WTC11 (cell line): ENCODE results near the gene GREM1. TPM values are rescaled to one million over a fixed set of nuclear protein-coding genes. Genes with fewer than 3 reads are reported as not detected.

Experiments used
- ATAC-seq: fragments of 200-7000 bp; cut with Tn5 transposase; 2 replicates; pipeline ENCODE4 v1.10.0; 2021; ENCODE audit warnings: mild to moderate bottlenecking, moderate library complexity
- CTCF ChIA-PET: fragments of 300-600 bp; sonication (Branson Sonifier 250); formaldehyde crosslinking; loops from one replicate; lab custom pipeline; 2021; ENCODE audit warnings: antibody characterized with exemption; lab: Charles Lee
- POLR2A ChIA-PET: fragments of 350-600 bp; sonication (Branson Sonifier 250); formaldehyde crosslinking; loops from one replicate; lab custom pipeline; 2021; ENCODE audit warnings: antibody characterized with exemption; lab: Charles Lee
- DNase-seq: peaks from one replicate; pipeline ENCODE4 v3.0.0; 2021; ENCODE audit warnings: low spot score
- H3K27ac Mint-ChIP-seq: 2 replicates; pipeline ENCODE4 v1.8.0; 2021; ENCODE audit warnings: mixed read lengths
- H3K27me3 Mint-ChIP-seq: 2 replicates; pipeline ENCODE4 v1.8.0; 2021; ENCODE audit warnings: low read depth, mild to moderate bottlenecking, moderate library complexity, mixed read lengths
- H3K36me3 Mint-ChIP-seq: 2 replicates; pipeline ENCODE4 v1.8.0; 2021; ENCODE audit warnings: mixed read lengths
- H3K4me1 Mint-ChIP-seq: 2 replicates; pipeline ENCODE4 v1.8.0; 2022; ENCODE audit warnings: mixed read lengths
- H3K4me3 Mint-ChIP-seq: 2 replicates; pipeline ENCODE4 v1.8.0; 2021; ENCODE audit warnings: mild to moderate bottlenecking, moderate library complexity, mixed read lengths
- H3K9me3 Mint-ChIP-seq: 2 replicates; pipeline ENCODE4 v1.8.0; 2021; ENCODE audit warnings: mixed read lengths
- CREM ChIP-seq: sonication (generic); formaldehyde crosslinking; IDR thresholded peaks from 2 replicates; pipeline ENCODE4 v1.8.1; 2022; ENCODE audit warnings: mild to moderate bottlenecking, missing genetic modification reagents, moderate library complexity
- CTCF ChIP-seq: fragments of 200-600 bp; IDR thresholded peaks from 2 replicates; pipeline ENCODE4 v1.8.0; 2022; ENCODE audit warnings: antibody characterized with exemption
- ELF4 ChIP-seq: sonication (generic); formaldehyde crosslinking; IDR thresholded peaks from 2 replicates; pipeline ENCODE4 v1.8.1; 2022; ENCODE audit warnings: low read depth, mild to moderate bottlenecking, moderate library complexity, missing genetic modification reagents
- ESRRA ChIP-seq: sonication (generic); formaldehyde crosslinking; IDR thresholded peaks from 2 replicates; pipeline ENCODE4 v1.8.1; 2022; ENCODE audit warnings: mild to moderate bottlenecking, missing genetic modification reagents, borderline replicate concordance
- FOXP4 ChIP-seq: sonication (generic); formaldehyde crosslinking; IDR thresholded peaks from 2 replicates; pipeline ENCODE4 v1.8.0; 2022; ENCODE audit warnings: mild to moderate bottlenecking, missing genetic modification reagents
- GABPB1 ChIP-seq: sonication (generic); formaldehyde crosslinking; IDR thresholded peaks from 2 replicates; pipeline ENCODE4 v1.8.1; 2023; ENCODE audit warnings: mild to moderate bottlenecking, missing genetic modification reagents
- IRF2 ChIP-seq: sonication (generic); formaldehyde crosslinking; IDR thresholded peaks from 2 replicates; pipeline ENCODE4 v1.8.0; 2022; ENCODE audit warnings: low read depth, missing genetic modification reagents, borderline replicate concordance
- JAZF1 ChIP-seq: fragments of 250-450 bp; sonication (Bioruptor Pico); IDR thresholded peaks from 2 replicates; pipeline ENCODE4 v1.9.0; 2021; ENCODE audit warnings: moderate library complexity, mild to moderate bottlenecking, inconsistent platforms
- NR1H2 ChIP-seq: sonication (generic); formaldehyde crosslinking; IDR thresholded peaks from 2 replicates; pipeline ENCODE4 v1.9.0; 2021; ENCODE audit warnings: mild to moderate bottlenecking, moderate library complexity, missing genetic modification reagents
- PRDM15 ChIP-seq: sonication (generic); formaldehyde crosslinking; IDR thresholded peaks from 2 replicates; pipeline ENCODE4 v1.8.0; 2022; ENCODE audit warnings: missing genetic modification reagents
- RORB ChIP-seq: fragments of 250-450 bp; sonication (Bioruptor Pico); IDR thresholded peaks from 2 replicates; pipeline ENCODE4 v1.9.0; 2021; ENCODE audit warnings: mild to moderate bottlenecking
- TCF7 ChIP-seq: sonication (generic); formaldehyde crosslinking; IDR thresholded peaks from 2 replicates; pipeline ENCODE4 v1.8.0; 2022; ENCODE audit warnings: mild to moderate bottlenecking, low read depth, missing genetic modification reagents, moderate library complexity
- ZBTB43 ChIP-seq: sonication (generic); formaldehyde crosslinking; IDR thresholded peaks from 2 replicates; pipeline ENCODE4 v1.8.1; 2023; ENCODE audit warnings: mild to moderate bottlenecking, missing genetic modification reagents
- ZNF219 ChIP-seq: sonication (generic); formaldehyde crosslinking; IDR thresholded peaks from 2 replicates; pipeline ENCODE4 v1.8.0; 2023; ENCODE audit warnings: missing genetic modification reagents, mild to moderate bottlenecking, borderline replicate concordance
- ZNF281 ChIP-seq: sonication (generic); formaldehyde crosslinking; IDR thresholded peaks from 2 replicates; pipeline ENCODE4 v1.8.0; 2023; ENCODE audit warnings: mild to moderate bottlenecking, missing genetic modification reagents
- ZNF317 ChIP-seq: sonication (generic); formaldehyde crosslinking; IDR thresholded peaks from 2 replicates; pipeline ENCODE4 v1.8.1; 2023; ENCODE audit warnings: low read depth, mild to moderate bottlenecking, moderate library complexity, missing genetic modification reagents, borderline replicate concordance
- ZNF396 ChIP-seq: fragments of 250-450 bp; sonication (Bioruptor Pico); IDR thresholded peaks from 2 replicates; pipeline ENCODE4 v1.8.0; 2021; ENCODE audit warnings: mild to moderate bottlenecking, moderate library complexity, borderline replicate concordance
- total RNA-seq: library from RNA; stranded (reverse); gene quantifications from 3 replicates; pipeline ENCODE4 v1.2.3, GENCODE V29; 2021

GREM1 gene
- total RNA-seq, 1 experiment from 2014 or later, result 0.59 TPM

GRCh38 chr15:32676169-32676568, 41.6 kb upstream of the GREM1 start:
- DNase-seq, result no peak
- Mint-ChIP-seq H3K4me3 (no peak overlapping the region), H3K9me3 (no peaks in the 10 kb centered on the region)
- ATAC-seq, result no peak
- POLR2A ChIA-PET, result no interaction called here
- no peak for TF ChIP-seq ZNF281 (CRISPR knock-in tag)
- no peak for TF ChIP-seq TCF7 (CRISPR knock-in tag)
- TF ChIP-seq IRF2 (CRISPR knock-in tag), result no peak
- no peak for TF ChIP-seq NR1H2 (CRISPR knock-in tag)
- no peak for TF ChIP-seq ZNF317 (CRISPR knock-in tag)
- TF ChIP-seq, all 79 proteins: peak for 0
- CTCF ChIA-PET, result no interaction called here
- Mint-ChIP-seq H3K27ac (no peak overlapping the region), H3K27me3 (no peaks in the 10 kb centered on the region), H3K4me1 (peaks cover 13% of the 10 kb centered on the region), H3K36me3 (no peaks in the 10 kb centered on the region)

GRCh38 chr15:32677238-32677750, 40.5 kb upstream of the GREM1 start:
- no peaks in the 10 kb centered on the region for H3K27me3 Mint-ChIP-seq
- DNase-seq (no peak), ATAC-seq (no peak)
- no peaks in the 10 kb centered on the region for H3K9me3 Mint-ChIP-seq
- no peaks in the 10 kb centered on the region for H3K36me3 Mint-ChIP-seq
- no peak overlapping the region for H3K4me3 Mint-ChIP-seq
- H3K27ac Mint-ChIP-seq, result no peak overlapping the region
- peak; percentile 95 for TF ChIP-seq GABPB1 (CRISPR knock-in tag)
- TF ChIP-seq ZBTB43 (CRISPR knock-in tag), result no peak
- TF ChIP-seq CREM (CRISPR knock-in tag), result no peak
- no peak for TF ChIP-seq ESRRA (CRISPR knock-in tag)
- POLR2A ChIA-PET, result no interaction called here
- CTCF ChIA-PET, result interaction anchor here (0.9 to 1.0 kb wide), 2 partner anchors 14 to 167 kb away, joined by 3 read pairs; no protein-coding TSS in a partner anchor
- H3K4me1 Mint-ChIP-seq, result peaks cover 9% of the 10 kb centered on the region

GRCh38 chr15:32679298-32679690, 38.5 kb upstream of the GREM1 start:
- Mint-ChIP-seq H3K4me1 (peaks cover 9% of the 10 kb centered on the region), H3K27me3 (no peaks in the 10 kb centered on the region), H3K4me3 (no peak overlapping the region), H3K9me3 (no peaks in the 10 kb centered on the region), H3K27ac (peak overlapping the region; percentile 4; the same call in 1 of the 2 replicates), H3K36me3 (no peaks in the 10 kb centered on the region)
- DNase-seq, result no peak
- CTCF ChIA-PET, result interaction anchor here (1.0 kb wide), 1 partner anchor 10 kb away, joined by 3 read pairs; no protein-coding TSS in a partner anchor
- ATAC-seq, result peak; percentile 76; the same call in 1 of the 2 replicates
- TF ChIP-seq CTCF (no peak), ESRRA (CRISPR knock-in tag) (no peak), ZNF396 (CRISPR knock-in tag) (no peak)
- POLR2A ChIA-PET, result no interaction called here

- POLR2A ChIA-PET, result no interaction called here
- no peak for DNase-seq
- no peak for ATAC-seq
- Mint-ChIP-seq H3K36me3 (peaks cover 6% of the 10 kb centered on the region; the same call in 1 of the 2 replicates), H3K9me3 (peaks cover 7% of the 10 kb centered on the region), H3K4me1 (peaks cover 16% of the 10 kb centered on the region), H3K27me3 (no peaks in the 10 kb centered on the region), H3K27ac (no peak overlapping the region), H3K4me3 (no peak overlapping the region)
- CTCF ChIA-PET, result no interaction called here
- no peak for TF ChIP-seq ZNF219 (CRISPR knock-in tag)
- TF ChIP-seq ZNF396 (CRISPR knock-in tag), result no peak
- no peak for TF ChIP-seq ELF4 (CRISPR knock-in tag)
- TF ChIP-seq FOXP4 (CRISPR knock-in tag), result no peak
- TF ChIP-seq PRDM15, result no peak
- no peak for TF ChIP-seq JAZF1 (CRISPR knock-in tag)
- TF ChIP-seq NR1H2 (CRISPR knock-in tag), result no peak
- TF ChIP-seq RORB (CRISPR knock-in tag), result no peak
Measured at GRCh38 chr15:32682569-32682968, 35.2 kb upstream of the GREM1 start.
